Omental fat pad (tissue), 4 donors: ENCODE measurements around the gene TMEM44. TPM values are rescaled to one million over a fixed set of nuclear protein-coding genes. Genes with fewer than 3 reads are reported as not detected.

Experiments
- ATAC-seq: fragments of 150-250 bp; one replicate; pipeline ENCODE4 v1.9.1; 2016; ENCODE audit warnings: mild to moderate bottlenecking, moderate library complexity; ENCODE audit not compliant: low FRiP score
- DNase-seq: peaks from one replicate; pipeline ENCODE4 v3.0.0-alpha.2; 2019; ENCODE audit warnings: low spot score
- CTCF ChIP-seq, 3 donors: fragments of 450-650 bp; IDR thresholded peaks; one replicate each; pipeline ENCODE4 v1.5.1; 2016 to 2017; ENCODE audit warnings: antibody characterized with exemption in 3 of 3, mild to moderate bottlenecking in 3 of 3, moderate library complexity in 2 of 3
- total RNA-seq, 4 donors: library from RNA; depleted of rRNA; stranded (reverse); fragments of >200 nt; gene quantifications; one replicate each; pipeline ENCODE4 v1.1.0, GENCODE V29; 2016

The TMEM44 gene
- total RNA-seq, 4 donors from 2014 or later, result 3.3 to 26.8 (median 7.5) TPM

- DNase-seq, result no peak
- TF ChIP-seq CTCF (IDR thresholded peaks at IDR 0.05), result no peak
- no peak for ATAC-seq
These were observed 50.9 kb downstream of the TMEM44 start for GRCh38 chr3:194582196-194582905.

GRCh38 chr3:194579091-194579606 lies 54.1 kb downstream of the TMEM44 start:
- no peak for TF ChIP-seq CTCF (IDR thresholded peaks at IDR 0.05)
- no peak for ATAC-seq
- DNase-seq, result no peak

- no peak for ATAC-seq
- no peak for DNase-seq
- TF ChIP-seq CTCF (IDR thresholded peaks at IDR 0.05), result no peak
These were observed 55.0 kb downstream of the TMEM44 start for GRCh38 chr3:194577986-194578905.

GRCh38 chr3:194575484-194576210 lies 57.6 kb downstream of the TMEM44 start:
- ATAC-seq (peak; percentile 21), DNase-seq (no peak)
- TF ChIP-seq CTCF (IDR thresholded peaks at IDR 0.05), result no peak

GRCh38 chr3:194574639-194575483 lies 58.4 kb downstream of the TMEM44 start:
- no peak for TF ChIP-seq CTCF (IDR thresholded peaks at IDR 0.05)
- peak; percentile 64 for ATAC-seq

More at GRCh38 chr3:194574639-194575483, 58.4 kb downstream of the TMEM44 start:
- DNase-seq, result no peak
